LNCaP clone FGC (cell line): Measurements from ENCODE around the gene KPNB1.
A peak's percentile ranks its signal among the peaks of the same experiment; 100 is the strongest.

ENCODE experiments used
- DNase-seq: peaks from one replicate; pipeline ENCODE4 v3.0.0-alpha.2; 2011; ENCODE audit warnings: low read depth
- H3K4me3 ChIP-seq: 2 replicates; pipeline ENCODE4 v1.5.1; 2011; ENCODE audit warnings: mild to moderate bottlenecking, low read depth, low read length, control low read depth
- TF ChIP-seq, protein P1 (sequence below): IDR thresholded peaks from 2 replicates; pipeline ENCODE4 v1.5.1; 2012; ENCODE audit warnings: mild to moderate bottlenecking; ENCODE audit not compliant: control insufficient read depth, insufficient read depth; ENCODE audit errors: extremely low read depth

KPNB1 gene

DNA sequence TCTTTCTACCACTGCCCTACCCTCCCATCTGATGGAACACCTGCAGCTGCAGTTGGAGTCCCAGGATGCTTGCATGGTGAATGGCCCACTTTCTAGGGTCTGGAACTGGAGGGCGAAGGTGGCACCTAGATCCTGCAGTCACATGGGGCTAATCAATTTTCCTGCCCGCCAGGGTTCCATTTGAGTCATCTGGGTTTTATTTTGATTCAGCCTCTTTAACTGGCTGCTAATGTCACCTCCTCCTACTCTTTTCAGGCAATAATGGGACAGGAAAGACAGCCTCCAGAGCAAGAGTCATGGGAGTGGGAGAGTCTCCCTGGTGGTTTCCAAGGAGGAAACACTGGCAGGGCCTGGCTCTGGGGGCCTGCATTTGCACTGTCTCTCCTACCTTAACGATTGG is 40.4 kb downstream of the KPNB1 start:
- no peak overlapping the region for H3K4me3 ChIP-seq
- TF ChIP-seq, protein P1, sequence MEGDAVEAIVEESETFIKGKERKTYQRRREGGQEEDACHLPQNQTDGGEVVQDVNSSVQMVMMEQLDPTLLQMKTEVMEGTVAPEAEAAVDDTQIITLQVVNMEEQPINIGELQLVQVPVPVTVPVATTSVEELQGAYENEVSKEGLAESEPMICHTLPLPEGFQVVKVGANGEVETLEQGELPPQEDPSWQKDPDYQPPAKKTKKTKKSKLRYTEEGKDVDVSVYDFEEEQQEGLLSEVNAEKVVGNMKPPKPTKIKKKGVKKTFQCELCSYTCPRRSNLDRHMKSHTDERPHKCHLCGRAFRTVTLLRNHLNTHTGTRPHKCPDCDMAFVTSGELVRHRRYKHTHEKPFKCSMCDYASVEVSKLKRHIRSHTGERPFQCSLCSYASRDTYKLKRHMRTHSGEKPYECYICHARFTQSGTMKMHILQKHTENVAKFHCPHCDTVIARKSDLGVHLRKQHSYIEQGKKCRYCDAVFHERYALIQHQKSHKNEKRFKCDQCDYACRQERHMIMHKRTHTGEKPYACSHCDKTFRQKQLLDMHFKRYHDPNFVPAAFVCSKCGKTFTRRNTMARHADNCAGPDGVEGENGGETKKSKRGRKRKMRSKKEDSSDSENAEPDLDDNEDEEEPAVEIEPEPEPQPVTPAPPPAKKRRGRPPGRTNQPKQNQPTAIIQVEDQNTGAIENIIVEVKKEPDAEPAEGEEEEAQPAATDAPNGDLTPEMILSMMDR: no peak
- no peak for DNase-seq

DNA sequence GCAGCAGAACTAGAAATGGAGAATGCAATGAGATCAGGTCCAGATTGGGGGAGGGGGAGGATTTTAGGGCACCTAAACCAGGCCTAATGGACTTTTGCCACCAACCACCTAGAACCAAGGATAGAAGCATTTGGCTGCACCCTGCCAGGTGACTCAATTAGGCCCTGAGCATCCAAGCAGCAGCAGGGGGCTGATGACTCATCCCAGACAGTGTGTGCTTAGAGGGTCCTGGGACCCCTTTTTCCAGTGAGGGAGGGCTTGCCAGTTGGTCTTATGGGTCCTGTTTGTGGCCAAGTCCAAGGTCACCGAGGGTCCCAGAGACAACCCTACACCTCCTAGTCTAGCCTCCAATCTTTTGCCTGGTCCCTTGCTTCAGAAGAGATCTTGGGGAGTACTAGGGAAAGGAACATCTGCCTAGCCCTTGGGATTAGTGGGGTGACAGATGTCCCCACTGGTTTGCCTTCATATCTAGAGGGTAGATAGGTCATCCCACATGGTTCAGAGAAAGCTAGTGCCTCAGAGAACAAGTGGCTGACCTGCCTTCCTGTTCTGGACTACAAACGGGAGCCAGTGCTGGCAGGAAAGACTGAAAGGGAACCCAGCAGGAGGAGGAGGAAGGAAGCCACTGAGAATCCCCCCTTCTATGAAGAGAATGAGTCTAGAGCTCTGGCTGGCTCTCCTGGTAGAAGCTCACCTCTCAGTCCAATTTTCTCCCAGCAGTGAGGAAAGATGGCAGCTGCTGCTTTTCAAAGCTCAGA is 42.6 kb downstream of the KPNB1 start:
- H3K4me3 ChIP-seq: no peak overlapping the region
- DNase-seq: no peak
- TF ChIP-seq, protein P1: no peak

DNA sequence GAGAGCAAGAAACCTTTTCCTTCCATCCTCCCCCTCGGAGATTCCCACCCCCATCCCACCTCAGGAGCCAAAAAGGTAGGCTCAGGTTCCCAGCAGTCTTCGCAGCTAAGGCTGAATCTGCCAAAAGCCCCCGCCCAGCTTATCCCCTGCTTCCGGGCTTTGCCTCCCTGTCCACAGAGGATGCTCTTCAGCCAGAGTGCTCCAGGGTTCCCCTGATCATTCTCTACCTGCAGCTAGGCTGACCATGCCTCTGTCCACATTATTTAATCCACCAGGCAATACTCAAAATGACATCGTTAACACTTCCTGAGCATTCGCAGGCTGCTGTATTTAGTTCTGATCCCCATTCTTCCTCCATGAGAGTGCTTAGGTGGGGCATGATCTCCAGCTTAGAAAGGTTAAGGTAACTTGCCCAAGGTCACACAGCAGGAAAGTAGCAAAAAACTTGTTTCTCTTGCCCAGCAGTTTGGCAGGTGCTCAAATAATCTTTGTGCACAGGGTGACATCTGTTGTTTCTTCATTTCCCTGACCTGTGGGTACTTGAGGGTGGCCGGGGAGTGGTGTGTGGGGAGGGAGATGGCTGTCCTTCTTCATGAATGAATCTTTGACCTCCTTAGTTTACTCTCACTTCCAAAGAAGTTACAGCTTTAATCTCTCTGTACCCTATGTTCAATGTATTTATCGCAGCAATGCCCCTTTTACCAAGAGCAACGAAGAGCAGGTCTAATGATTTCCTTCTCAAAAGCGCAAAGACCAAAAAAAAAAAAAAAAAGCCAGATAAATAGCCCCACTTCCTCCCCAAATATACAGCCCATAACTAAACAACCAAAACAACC is 43.4 kb downstream of the KPNB1 start:
- peak overlapping the region; percentile 74 for H3K4me3 ChIP-seq
- no peak for DNase-seq
- TF ChIP-seq, protein P1: no peak

DNA sequence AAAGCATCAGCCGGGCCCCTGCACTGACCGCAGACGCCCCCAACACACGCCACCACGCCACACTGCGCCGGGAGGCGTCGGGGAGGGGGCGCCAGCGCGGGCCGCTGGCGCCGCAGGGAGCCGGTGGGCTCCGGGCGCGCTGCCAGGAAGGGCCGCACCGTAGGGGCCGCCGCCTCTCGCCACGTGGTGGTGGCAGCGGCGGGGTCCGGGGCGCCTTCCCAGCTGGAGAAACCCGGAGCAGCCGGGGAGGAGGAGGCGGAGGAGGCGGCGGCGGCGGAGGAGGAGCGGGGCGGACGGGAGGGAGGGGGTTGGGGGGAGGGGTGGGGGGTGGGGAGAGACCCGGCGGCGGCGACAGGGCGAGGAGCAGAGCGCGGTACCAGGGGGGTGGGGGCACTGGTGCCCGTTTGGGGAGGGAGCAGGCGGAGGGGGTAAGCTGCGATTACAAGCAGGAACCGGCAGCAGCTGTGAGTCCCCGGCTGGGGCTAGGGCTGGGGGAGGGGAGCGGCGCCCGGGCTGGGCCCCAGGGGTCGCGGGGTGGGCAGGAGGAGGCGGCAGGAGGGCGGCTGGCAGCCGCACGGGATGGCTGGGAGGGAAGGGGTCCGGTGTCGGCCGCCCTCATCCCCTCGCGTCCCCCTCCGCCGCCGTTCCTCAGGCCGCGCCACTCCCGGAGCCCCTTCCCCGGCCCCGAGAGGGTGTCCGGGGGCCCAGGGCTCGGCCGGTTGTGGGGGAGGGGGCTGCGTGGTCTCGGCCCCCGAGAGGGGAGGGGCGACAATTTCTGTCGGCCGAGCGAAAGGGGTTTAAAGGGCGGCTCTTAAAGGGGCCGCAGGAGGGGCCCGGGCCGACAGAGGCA is 44.2 kb downstream of the KPNB1 start, which contains the start of gene TBKBP1:
Gene TBKBP1 (plus strand): TSS at position 431 of the 850 bp plus-strand sequence. CDS start 1,952 bp downstream, outside the sequence.
- TF ChIP-seq, protein P1: no peak
- DNase-seq: no peak
- H3K4me3 ChIP-seq: peak within 1 kb of the TSS; percentile 74

DNA sequence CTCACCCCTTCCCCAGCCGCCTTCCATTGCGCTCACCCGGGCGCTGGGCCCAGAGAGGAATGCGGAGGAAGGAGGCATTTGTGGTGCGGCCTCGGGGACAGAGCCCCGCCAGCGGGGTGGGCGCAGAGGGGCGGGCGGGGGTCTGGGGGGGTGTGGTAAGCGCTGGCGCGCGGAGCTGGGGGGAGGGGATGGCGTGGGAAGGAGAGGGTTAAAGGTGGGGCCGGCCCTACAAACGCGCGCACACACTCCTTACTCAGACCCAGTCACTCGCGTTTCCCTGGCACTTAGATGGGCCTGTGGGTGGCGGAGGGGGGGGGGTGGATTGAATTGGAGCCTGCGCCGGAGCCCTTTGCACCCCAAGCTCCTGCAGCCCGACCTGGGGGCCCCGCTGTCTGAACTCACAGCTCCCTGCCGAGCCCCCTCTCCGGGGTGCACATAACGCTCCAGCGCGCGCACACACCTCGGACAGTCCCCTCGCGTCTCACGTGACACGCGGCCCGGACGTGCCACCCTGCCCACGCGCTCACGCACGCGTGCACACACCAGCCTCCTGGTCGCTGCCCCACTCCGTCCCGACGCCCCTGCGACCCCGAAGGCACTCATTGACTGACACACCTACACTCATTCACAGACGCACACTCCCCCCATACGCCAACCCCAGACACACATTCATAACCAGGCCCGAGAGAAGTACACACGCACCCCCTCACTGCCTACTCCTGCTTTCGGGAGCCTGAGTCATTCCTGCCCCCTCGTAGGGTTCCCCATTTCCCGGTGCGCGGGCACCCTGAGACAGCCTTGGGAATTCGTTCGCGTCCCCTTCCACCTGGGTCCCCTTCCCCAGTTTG is 45.1 kb downstream of the KPNB1 start:
- no peak for DNase-seq
- TF ChIP-seq, protein P1: no peak
- peak overlapping the region; percentile 74 for H3K4me3 ChIP-seq
